Mucosa of descending colon (tissue), 3 donors: ENCODE data around the gene MCAM. TPM values are rescaled to one million over a fixed set of nuclear protein-coding genes. Genes with fewer than 3 reads are reported as not detected.

Experiments used
- ATAC-seq: fragments of 200-7000 bp; cut with Tn5 transposase; one replicate; pipeline ENCODE4 v1.9.1; 2020; ENCODE audit warnings: mild to moderate bottlenecking, moderate library complexity
- DNase-seq, 3 donors: peaks; one replicate each; pipeline ENCODE4 v3.0.0-alpha.2; 2020
- H3K36me3 ChIP-seq: fragments of 200-600 bp; one replicate; pipeline ENCODE4 v1.8.0; 2021; ENCODE audit warnings: low read depth, mild to moderate bottlenecking
- H3K4me1 ChIP-seq: fragments of 200-600 bp; one replicate; pipeline ENCODE4 v1.8.0; 2021; ENCODE audit warnings: low read depth, mild to moderate bottlenecking
- H3K4me3 ChIP-seq: fragments of 200-600 bp; one replicate; pipeline ENCODE4 v1.8.0; 2021; ENCODE audit warnings: mild to moderate bottlenecking
- H3K9me3 ChIP-seq: fragments of 200-600 bp; one replicate; pipeline ENCODE4 v1.8.0; 2021; ENCODE audit warnings: mild to moderate bottlenecking
- intact Hi-C, 2 donors: fragments of 100-400 bp; cut with DNase I in 1 of 2; cut with micrococcal nuclease in 1 of 2; formaldehyde crosslinking; loops; one replicate each; pipeline versions ENCODE4 v1.11.0 to v1.11.1; 2022; cut with DNase I, micrococcal nuclease
- total RNA-seq, 3 donors: library from RNA; stranded (reverse); fragmentation: NEBNext Ultra II Directional in 2 of 3; extraction: Animal tissue kit (Norgen Biotek cat#: 25700) in 2 of 3; gene quantifications; one replicate each; pipeline versions ENCODE4 v1.2.1 to v1.2.4, GENCODE V29; 2021 to 2023
- TF ChIP-seq, protein P1 (sequence below): fragments of 200-600 bp; IDR thresholded peaks from one replicate; pipeline ENCODE4 v1.8.0; 2022; ENCODE audit warnings: antibody characterized with exemption, mild to moderate bottlenecking
- donor health status: DM: no; HTN: no; CAD: no; lungs with moderate emphysema.
- donor health status: DM: no; HTN: no; CAD: no.
- donor health status: DM: no; HTN: yes; CAD: no.

The MCAM gene
- total RNA-seq, 3 donors from 2014 or later = 9.7 to 186 (median 32.5) TPM

DNA sequence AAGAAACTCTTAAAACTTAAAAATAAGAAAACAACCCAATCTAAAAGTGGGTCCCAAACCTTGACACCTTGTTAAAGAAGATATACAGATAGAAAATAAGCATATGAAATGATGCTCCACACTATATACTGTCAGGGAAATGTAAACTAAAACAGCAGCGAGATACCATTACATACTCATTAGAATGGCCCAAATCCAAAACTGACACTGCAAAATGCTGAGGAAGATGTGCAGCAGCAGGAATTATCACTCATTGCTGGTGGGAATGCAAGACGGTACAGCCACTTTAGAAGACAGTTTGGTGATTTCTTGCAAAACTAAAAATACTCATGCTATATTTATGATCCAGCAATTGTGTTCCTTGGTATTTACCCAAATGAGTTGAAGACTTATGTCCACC, 12.4 kb upstream of the MCAM start:
- TF ChIP-seq, protein P1, sequence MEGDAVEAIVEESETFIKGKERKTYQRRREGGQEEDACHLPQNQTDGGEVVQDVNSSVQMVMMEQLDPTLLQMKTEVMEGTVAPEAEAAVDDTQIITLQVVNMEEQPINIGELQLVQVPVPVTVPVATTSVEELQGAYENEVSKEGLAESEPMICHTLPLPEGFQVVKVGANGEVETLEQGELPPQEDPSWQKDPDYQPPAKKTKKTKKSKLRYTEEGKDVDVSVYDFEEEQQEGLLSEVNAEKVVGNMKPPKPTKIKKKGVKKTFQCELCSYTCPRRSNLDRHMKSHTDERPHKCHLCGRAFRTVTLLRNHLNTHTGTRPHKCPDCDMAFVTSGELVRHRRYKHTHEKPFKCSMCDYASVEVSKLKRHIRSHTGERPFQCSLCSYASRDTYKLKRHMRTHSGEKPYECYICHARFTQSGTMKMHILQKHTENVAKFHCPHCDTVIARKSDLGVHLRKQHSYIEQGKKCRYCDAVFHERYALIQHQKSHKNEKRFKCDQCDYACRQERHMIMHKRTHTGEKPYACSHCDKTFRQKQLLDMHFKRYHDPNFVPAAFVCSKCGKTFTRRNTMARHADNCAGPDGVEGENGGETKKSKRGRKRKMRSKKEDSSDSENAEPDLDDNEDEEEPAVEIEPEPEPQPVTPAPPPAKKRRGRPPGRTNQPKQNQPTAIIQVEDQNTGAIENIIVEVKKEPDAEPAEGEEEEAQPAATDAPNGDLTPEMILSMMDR = no peak
- H3K4me1 ChIP-seq = no peaks in the 10 kb centered on the region
- no peaks in the 10 kb centered on the region for H3K9me3 ChIP-seq
- H3K36me3 ChIP-seq = no peaks in the 10 kb centered on the region
- ATAC-seq (no peak), DNase-seq (no peak)
- H3K4me3 ChIP-seq = no peak overlapping the region
- intact Hi-C loops = loop anchor here in 1 of 2 donors (10.0 kb wide), 1 partner anchor 125 kb away; the partner anchor contains the start of gene CBL

DNA sequence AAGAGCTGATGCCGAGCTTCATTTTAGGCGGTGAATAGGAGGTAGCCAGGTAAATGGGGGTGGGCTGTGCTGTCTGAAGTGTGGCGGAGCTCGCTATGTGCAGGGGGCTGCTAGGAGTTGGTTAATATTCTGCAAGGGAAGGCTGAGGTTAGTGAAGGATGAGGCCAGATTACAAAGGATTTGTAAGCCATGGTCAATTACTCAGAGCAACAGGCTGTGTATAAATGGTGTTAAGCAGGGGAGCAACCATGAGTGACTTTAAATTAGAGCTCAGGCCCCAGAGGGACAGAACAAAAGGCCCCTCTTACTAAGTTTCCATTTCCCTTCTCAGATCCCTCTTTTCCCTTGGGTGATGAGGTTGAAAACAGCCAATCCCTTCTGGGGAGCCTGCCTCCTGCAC, 7.3 kb upstream of the MCAM start:
- DNase-seq (no peak), ATAC-seq (no peak)
- intact Hi-C loops = loop anchor here in 1 of 2 donors (10.0 kb wide), 1 partner anchor 119 kb away; the partner anchor contains the start of gene CBL
- Histone ChIP-seq H3K4me1 (peaks cover 13% of the 10 kb centered on the region), H3K36me3 (no peaks in the 10 kb centered on the region), H3K9me3 (no peaks in the 10 kb centered on the region), H3K4me3 (no peak overlapping the region)
- TF ChIP-seq, protein P1 = no peak

DNA sequence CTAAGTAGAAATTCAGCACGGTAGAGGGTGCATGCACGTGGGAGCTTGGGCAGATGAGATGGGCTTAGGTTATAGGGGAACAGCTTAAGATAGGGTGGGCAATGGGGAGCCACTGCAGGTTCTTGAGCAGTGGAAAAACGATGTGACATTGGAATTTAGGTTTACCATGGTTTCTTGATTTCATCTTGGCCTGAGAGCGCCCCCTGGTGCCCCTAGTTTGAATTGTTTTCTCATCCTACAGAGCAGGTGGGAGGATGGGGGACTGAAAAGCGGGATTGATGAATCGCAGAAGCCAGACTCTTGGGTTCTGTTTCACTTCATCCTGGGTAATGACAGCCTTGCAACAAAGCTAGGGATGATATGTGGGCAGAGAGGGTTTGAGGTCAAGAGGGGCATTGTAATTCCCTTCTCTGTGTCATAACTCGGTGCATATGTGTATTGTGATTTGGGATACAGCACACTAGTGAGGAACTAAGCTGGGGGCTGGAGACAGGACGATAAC, 6.7 kb upstream of the MCAM start:
- ATAC-seq = peak; percentile 32
- H3K4me1 ChIP-seq = peaks cover 14% of the 10 kb centered on the region
- TF ChIP-seq, protein P1 = peak; percentile 69
- DNase-seq = peak in 2 of 3 donors; percentile 66 to 91
- no peaks in the 10 kb centered on the region for H3K9me3 ChIP-seq
- H3K4me3 ChIP-seq = no peak overlapping the region
- H3K36me3 ChIP-seq = no peaks in the 10 kb centered on the region
- intact Hi-C loops = loop anchor here in 1 of 2 donors (10.0 kb wide), 1 partner anchor 119 kb away; the partner anchor contains the start of gene CBL

DNA sequence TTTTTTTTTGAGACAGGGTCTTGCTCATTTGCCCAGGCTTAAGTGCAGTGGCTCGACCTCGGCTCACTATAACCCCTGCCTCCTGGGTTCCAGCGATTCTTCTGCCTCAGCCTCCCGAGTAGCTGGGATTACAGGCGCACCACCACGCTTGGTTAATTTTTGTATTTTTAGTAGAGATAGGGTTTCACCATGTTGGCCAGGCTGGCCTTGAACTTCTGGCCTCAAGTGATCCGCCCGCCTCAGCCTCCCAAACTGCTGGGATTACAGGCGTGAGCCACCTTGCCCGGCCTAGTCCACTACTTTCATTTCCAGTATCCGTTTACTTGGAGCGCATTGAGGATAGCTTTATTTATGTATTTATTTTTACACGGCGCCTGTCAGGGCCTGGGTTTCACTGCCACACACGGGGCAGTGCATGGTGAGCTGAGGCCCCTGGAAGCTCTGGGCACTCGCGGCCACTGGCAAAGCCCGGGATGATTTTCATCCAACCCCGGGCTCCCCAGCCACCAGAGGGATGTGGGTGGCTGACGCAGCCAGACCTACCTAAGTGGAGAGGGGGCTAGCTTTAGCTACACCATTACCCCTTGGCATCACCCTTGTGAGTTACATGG, 6.1 kb upstream of the MCAM start:
- no peaks in the 10 kb centered on the region for H3K9me3 ChIP-seq
- TF ChIP-seq, protein P1 = no peak
- H3K4me3 ChIP-seq = no peak overlapping the region
- intact Hi-C loops = loop anchor here in 1 of 2 donors (10.0 kb wide), 1 partner anchor 118 kb away; the partner anchor contains the start of gene CBL
- DNase-seq (no peak), ATAC-seq (no peak)
- H3K4me1 ChIP-seq = peaks cover 14% of the 10 kb centered on the region
- H3K36me3 ChIP-seq = no peaks in the 10 kb centered on the region

DNA sequence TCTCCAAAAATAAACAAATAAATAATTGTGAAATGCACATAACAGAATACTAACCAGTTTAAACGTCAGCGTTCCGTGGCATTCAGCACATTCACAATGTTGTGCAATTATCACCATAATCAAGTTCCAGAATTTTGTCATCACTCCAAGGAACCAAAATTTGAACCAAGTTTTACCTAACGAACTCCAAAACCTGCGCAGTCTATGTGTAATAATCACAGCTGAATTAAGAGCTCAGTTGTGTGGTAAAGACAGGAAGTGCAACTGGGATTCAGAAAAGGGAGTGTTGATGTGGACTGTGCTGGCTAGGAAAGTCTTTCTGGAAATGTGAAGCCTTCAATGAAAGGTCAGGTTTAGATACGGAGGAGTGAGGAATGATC, 5.4 kb upstream of the MCAM start:
- Histone ChIP-seq H3K4me3 (no peak overlapping the region), H3K4me1 (peaks cover 18% of the 10 kb centered on the region), H3K36me3 (no peaks in the 10 kb centered on the region), H3K9me3 (no peaks in the 10 kb centered on the region)
- TF ChIP-seq, protein P1 = no peak
- intact Hi-C loops = loop anchor here in 1 of 2 donors (10.0 kb wide), 1 partner anchor 118 kb away; the partner anchor contains the start of gene CBL
- ATAC-seq (no peak), DNase-seq (no peak)
